GM19455 (cell line): Measurements from ENCODE around the gene PHYH.
"Not testable (repeated sequence)": the region's sequence is repeated elsewhere in the genome, so short reads cannot be mapped to it uniquely, and the experiment has no call there.

ENCODE experiments used
- ATAC-seq: cut with Tn5 transposase; IDR thresholded peaks from one replicate; pipeline ENCODE4 v1.9.1; 2021; ENCODE audit not compliant: unreplicated experiment

The PHYH gene

DNA sequence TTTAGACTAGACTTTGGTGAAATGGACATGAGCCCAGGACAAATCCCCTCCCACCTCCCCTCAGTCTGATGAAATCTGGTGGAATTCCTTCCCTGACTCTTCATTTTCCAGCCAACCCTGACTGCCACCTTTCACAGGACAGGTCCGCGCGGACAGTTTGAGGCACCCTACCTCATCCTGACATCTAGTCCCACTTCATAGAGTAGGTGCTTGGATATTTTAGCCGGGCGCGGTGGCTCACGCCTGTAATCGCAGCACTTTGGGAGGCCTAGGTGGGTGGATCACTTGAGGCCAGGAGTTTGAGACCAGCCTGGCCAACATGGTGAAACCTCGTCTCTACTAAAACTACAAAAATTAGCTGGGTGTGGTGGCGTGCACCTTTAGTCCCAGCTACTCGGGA lies 23.7 kb downstream of the PHYH start:
- not testable (repeated sequence) for ATAC-seq

DNA sequence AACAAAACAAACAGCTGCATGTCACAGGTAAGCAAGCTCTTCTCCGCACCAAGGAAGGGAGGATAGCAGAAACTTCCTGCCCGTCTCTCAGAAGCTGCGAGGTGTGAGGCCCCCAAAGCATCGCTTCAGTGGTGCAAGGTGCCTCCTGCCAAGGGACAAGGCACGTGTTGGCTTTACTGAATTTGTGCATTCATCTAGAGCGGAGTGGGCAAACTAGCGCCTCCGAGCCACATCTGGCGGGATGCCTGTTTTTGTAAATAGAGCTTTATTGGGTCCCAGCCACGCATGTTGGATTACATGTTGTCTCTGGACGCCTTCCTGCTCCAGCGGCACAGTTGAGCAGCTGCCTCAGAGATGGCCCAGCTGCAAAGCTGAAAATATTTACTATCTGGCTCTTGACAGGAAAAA lies 27.7 kb downstream of the PHYH start:
- ATAC-seq, result peak; percentile 59

DNA sequence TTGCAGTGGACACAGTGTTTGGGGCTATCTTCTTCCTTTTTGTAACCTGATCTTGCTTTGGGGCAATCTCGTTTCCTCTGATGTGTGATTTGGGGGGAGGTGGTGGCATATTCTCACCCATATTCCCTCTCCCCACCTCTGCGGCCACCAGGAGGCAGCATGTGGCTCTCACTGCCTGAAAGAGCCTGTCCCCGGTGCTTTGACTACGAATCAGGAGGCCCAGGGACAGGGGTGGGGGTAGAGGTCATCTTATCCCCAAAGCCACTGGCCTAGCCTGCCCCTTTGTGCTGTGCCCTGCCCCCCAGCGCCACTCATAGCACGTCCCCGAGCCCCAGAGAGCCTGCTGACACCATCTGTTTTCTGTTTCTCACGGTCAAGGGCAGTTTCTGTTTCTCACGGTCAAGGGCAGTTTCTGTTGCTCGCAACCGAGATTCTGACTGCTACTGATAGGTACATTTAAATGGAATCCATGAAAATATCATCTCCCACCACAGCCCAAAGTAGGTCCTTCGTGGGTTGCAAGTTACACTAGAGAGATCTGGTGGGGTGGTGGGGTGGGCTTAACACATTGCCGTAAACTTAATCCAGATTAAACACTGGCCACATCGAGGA lies 28.2 kb downstream of the PHYH start:
- ATAC-seq, result peak; percentile 86

DNA sequence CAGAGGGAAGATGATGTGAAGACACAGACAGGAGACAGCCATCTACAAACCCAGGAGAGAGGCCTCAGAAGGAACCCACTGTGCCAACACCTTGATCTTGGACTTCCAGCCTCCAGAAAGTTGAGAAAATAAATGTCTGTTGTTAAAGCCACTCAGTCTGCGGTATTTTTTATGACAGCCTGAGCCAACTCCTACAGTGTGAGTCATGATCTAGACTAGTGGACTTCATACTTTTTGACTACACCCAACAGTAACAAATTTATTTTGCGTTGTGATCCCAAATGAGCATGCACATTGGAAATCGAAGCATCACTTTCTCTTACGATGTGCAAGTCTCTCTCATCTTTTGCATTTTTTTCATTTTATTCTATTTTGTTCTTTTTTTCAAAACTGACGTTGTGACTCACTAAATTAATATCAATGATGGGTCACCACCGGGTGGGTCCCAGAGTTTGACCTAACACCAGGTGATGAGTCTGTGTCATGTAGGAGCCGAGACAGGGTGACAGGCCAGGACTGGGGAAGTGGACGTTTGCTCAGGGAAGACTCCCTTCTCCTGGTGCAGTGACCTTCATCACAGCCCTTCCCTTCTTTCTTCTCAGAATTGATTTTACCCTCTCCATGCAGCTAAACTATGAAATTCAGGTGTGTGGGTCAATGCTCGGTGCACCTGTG lies 28.9 kb downstream of the PHYH start:
- no peak for ATAC-seq

DNA sequence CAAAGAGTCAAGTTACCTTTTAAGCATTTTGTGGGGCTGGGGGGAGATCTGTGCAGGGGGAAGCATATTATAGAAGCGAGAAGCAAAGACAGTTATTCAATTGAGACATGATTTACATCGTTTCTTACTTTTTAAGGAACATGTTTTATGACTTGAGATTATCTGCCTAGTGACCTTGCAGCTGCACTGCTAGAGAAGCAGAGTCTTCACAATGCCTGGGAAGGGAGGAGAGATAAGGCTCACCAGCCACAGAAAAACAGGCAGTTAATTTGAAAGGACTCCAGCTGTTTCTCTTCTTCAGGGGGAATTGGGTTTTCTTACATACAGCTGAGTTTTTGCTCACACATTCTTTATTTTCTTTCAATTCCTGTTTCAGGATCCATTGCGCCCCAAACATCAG lies 31.0 kb downstream of the PHYH start:
- no peak for ATAC-seq

DNA sequence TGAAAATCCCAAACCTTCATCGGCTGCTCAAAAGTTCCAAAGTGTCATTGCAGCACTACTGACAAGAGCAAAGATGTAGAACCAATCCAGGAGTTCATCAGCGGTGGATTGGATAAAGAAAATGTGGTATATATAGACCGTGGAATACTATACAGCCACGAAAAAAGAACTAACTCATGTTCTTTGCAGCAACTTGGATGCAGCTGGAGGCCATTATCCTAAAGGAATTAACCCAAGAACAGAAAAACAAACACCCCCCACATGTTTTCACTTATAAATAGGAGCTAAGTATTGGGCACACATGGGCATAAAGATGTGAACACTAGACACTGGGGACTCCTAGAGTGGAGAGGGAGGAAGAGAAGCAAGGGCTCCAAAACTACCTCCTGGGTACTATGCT lies 31.6 kb downstream of the PHYH start:
- ATAC-seq, result no peak

DNA sequence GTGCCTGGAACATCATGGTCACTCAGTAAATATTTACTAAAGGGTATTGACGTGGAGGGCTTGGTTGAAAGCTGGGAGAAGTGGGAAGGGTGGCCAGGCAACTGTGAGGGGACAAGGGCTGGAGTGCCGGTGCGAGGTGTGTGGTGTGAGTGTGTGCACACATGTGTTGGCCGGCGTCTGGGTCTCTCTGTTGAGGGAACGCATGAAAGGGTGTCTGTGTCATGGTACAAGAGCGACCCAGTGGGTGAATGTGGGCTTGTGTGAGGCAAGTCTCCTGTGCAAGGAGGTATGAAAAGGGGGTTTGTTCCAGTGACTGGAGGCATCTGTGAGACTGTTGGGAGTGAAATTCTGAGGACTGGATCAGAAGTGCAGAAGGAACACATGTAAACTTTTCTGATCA lies 36.3 kb downstream of the PHYH start:
- ATAC-seq, result no peak

DNA sequence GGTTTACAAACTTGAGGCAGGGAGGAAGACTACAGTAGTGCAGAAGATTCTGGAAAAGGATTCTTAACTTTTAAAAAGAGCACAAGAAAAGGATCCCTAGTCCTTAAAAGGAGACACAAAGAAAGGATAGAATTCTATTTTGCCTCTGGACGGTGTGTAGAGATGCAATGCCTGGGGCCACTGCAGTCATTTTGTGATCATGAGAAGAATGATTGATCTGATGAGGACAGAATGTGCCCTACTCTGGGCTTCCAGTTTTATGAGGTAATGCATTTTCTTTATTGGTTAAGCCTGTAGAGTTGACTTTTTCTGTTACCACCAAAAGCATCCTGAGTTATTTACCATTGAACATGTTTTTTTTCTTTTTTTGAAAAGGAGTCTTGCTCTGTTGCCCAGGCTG lies 37.4 kb downstream of the PHYH start:
- no peak for ATAC-seq

DNA sequence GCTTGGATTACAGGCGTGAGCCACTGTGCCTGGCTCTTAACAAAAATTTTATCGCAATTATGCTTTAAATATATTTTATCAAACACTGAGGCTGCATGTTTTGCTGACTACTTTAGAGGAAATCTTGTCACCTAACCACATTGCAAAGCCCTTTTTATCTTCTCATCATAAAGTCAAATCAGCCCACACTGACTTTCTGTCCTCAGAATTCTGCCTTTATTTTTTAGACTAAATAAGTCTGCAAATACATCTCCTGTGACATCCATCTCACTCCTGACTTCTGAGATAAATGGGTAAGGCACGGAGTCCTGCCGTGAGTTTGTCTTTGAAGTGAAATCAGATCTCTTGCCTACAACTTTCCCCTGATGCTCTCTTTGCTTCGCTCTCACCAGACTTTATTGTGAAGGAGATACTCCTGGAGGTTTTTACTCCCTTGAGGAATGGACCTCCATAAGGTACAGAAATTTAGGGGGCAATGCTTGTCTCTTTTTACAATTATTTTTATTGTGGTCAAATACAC lies 42.2 kb downstream of the PHYH start:
- no peak for ATAC-seq

DNA sequence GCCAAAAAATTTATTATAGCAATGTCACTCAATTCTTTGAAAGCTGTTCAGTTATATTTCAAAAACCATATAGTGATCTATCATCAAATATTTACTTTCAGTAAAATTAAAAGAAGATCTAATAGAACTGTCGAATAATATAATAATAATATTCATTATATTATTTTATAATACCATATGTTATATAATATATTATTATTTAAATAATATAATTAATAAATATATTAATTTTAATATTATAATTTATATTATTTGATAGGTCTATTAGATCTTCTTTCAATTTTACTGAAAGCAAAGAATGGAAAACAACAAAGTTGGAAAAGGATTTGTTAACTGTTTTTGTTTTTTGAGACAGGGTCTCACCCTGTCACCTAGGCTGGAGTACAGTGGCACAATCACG lies 43.2 kb downstream of the PHYH start:
- ATAC-seq, result no peak

DNA sequence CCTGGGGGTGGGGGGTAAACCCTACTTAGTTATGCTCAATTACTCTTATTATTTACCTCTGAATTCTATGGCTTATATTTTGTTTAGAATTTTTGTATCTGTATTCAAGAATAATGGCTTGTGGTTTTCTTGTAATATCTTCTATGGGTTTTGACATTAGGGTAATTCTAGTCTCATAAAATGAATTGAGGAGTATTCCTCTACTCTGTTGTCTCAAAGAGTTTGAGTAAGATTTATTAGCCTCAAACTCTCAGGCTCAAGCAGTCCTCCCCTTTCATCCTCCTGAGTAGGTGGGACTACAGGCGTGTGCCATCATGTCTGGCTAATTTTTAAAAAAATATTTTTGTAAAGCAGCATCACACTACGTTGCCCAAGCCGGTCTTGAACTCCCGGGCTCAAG lies 46.1 kb downstream of the PHYH start:
- no peak for ATAC-seq

DNA sequence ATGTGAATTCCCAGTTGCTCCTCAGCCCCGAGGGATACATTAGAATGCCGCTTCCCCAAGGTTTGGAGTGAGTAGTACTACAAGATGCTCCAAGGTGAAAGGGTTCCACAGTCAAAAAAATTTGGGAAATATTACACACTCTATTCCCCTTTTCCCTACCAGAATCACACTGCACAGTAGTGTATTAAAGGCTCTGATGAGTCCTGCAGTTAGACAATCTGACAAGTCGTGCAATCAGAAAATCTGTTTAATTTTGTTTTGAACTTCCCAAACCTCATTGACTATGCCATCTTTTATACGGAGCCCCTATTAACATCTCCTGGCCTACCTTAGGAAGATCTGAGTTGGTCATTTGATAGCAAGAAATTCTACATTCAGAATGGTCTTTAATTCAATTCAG lies 52.1 kb downstream of the PHYH start:
- no peak for ATAC-seq

DNA sequence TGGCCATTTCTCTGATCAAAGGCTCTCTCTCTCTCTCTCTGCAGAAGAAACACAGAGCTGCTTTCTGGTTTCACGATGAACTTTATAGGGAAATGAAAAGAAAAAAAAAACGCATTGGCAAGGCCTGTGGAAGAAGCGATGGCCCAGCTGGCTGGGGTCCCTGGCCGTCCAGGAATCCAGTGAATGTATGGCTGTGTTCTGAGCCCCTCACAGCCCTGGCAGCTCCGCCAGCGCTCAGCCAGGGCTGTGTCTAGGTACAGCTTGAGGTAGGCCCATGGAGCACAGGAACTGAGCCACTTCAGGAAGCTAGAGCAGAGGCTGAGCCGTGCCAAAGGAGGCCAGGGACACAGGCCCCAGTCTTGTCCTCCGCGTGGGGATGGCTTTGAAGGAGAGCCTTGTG lies 52.6 kb downstream of the PHYH start:
- ATAC-seq, result no peak

DNA sequence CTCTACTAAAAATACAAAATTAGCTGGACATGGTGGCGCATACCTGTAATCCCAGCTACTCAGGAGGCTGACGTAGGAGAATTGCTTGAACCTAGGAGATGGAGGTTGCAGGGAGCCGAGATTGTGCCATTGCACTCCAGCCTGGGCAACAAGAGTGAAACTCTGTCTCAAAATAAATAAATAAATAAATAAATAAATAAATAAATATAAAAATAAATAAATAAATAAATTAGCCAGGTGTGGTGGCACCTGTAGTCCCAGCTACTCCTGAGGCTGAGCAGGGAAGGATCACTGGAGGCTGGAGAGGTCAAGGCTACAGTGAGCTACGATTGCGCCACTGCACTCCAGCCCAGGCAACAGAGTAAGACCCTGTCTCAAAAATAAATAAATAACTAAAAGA lies 57.6 kb downstream of the PHYH start:
- ATAC-seq, result not testable (repeated sequence)

DNA sequence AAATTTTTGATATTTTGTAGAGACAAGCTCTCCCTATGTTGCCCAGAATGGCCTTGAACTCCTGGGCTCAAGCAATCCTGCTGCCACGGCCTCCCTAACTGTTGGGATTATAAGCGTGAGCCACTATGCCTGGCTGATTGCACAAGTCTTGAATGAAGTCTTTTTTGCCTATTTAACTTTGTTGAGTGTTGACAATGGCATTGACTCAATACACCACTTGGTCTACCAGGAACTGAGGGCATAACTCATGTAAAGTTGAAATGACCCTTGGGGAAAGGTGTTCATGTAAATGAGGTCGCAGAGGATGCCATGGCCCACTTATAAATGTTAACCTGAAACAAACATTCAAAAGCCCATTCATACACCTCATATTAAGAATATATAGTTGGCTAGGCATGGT lies 58.3 kb downstream of the PHYH start:
- no peak for ATAC-seq

DNA sequence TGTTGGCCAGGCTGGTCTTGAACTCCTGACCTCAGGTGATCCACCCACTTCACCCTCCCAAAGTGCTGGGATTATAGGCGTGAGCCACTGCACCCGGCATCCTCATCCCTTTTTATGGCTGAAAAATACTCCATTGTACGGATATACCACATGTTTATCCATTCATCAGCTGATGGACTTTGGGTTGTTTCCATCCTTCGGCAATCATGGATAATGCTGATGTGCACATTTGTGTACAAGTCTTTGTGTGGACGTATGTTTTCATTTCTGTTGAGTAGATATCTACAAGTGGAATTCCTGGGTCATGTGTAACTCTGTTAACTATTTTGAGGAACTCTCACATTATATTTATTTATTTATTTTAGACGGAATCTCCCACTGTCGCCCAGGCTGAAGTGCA lies 59.9 kb downstream of the PHYH start:
- ATAC-seq, result no peak

DNA sequence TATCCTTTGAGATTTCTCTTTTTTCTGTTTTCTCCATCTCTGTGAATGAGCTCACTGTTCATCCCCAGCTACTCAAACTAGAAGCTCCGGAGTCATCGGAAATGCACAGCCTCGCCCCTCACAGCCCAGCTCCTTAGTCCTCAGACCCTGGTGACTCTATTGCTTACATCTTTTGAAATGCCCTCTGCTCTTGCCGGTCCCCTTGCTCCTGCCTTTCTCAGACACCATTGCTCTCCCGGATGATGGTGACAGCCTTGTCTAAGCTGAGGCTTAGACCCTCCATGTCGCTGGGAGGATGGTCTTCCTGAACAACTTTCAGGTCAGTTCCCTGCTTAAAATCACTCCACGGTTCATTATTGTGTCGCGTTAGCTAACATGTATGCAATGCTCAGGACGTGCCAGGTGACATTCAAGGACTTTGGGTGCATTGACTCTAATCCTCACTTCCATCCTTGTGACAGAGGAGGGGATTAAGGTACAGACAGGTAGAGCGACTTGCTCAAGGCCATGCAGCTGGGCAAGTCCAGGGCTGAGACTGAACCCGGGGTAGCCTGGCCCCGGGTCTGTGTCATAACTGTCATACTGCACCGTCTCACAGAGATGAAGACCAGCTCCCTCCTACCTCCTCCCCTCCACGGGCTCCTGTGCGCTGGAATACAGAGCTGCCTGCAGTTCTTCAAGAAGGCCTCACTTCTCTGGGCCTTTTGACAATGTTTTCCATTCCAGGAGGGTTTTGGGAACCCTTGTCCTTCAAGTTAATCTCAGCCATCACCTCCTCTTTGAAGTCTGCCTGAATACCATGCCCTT lies 61.4 kb downstream of the PHYH start:
- ATAC-seq, result no peak

DNA sequence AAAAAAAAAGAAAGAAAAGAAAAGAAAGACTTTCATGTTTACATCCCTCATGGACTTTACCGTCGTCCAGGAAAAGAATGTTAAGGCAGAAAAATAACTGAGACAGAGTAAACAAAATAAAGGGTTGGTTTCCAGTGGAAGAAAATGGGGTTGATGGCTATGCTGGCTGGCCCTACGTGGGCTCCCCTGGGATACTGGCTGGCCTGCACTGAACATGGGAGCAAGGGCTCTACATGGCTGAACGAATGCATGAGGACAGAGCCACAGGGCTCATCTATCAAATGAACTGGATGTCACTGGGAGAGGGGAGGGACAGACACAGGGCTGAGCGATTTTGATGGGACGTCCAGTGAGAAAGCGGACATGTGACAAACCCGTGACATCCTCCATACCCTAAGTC lies 63.2 kb downstream of the PHYH start:
- no peak for ATAC-seq

DNA sequence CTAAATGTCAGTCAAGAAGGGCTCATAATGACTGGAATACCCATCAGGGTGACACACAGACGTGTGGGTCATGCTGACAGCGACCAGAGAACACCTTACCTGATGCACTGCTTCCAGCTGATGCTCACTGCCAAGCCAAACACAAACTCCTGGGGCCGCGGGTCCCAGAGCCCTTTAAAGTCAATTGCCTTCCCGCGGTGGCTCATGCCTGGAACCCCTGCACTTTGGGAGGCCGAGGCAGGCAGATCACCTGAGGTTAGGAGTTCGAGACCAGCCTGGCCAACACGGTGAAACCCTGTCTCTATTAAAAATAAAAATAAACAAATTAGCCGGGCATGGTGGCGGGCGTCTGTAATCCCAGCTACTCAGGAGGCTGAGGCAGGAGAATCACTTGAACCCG lies 65.1 kb downstream of the PHYH start:
- not testable (repeated sequence) for ATAC-seq

DNA sequence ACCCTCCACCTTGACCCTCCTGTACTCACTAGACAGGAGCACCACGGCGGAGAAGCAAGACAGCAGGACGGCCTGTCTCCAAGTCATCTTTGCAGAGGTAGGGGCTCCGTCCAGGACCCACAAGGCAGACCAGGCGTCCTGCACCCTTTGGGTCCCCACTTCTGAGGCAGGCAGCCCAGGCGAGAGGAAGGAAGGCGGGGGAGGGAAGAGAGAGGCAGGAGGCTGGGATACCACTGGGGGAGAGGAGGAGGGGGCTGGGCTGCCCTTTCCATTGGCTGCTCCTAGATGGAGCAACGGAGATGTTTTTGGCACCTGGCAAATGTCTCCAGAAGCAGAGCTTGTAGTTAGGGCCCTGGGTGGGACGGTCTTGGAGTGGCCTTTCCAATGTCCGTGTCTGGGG lies 65.7 kb downstream of the PHYH start, which contains the start of gene UCMA:
Gene UCMA (minus strand): TSS at position 203 of the 400 bp plus-strand sequence. CDS start 116 bp downstream, at position 87.
- ATAC-seq, result no peak

DNA sequence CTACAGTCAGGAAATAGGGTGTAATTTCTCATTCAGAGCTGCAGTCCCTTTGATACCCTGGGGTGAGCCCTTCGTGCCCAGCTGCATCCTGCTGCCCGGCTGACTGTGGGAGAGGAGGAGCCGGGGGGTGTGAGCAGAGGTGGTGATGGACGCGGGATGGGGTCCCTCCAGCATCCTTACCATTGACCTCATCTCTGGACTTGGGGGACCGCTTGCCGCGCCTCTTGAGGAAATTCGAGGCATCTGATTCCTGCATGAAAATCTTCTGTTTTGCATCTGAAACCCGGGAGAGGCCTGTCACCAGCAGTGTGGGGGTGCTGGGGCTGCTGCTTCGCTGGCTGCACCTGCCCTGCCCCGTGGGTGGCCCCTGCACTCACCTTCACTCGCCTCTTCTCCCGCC lies 66.5 kb downstream of the PHYH start:
- ATAC-seq, result no peak

DNA sequence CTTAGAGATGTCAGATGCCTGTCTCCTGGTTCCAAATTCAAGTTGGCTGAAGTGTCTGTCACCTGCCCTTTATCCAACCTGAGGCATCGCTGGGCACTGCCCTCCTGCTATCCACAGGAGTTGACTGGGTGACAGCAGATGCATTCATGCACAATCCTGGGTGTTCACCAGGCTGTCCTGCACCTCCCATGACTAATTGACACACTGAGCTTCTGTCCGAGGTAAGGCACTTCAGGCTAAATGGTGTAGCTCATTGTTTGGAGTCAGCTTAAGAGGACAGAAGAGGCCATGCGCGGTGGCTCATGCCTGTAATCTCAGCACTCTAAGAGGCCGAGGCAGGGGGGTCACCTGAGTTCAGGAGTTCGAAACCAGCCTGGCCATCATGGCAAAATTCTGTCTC lies 68.1 kb downstream of the PHYH start:
- ATAC-seq, result no peak
